H1 (cell line): ENCODE data around the gene NTMT1. TPM values are rescaled to one million over a fixed set of nuclear protein-coding genes. Genes with fewer than 3 reads are reported as not detected.

Experiments
- CTCF ChIA-PET: fragments of 300-600 bp; sonication (Branson Sonifier 250); formaldehyde crosslinking; loops from one replicate; lab custom pipeline; 2021; ENCODE audit not compliant: partially characterized antibody; lab: Charles Lee
- POLR2A ChIA-PET: fragments of 300-600 bp; sonication (Branson Sonifier 250); formaldehyde crosslinking; loops from one replicate; lab custom pipeline; 2021; ENCODE audit warnings: inconsistent platforms; ENCODE audit not compliant: partially characterized antibody; lab: Charles Lee
- DNase-seq, 2 experiments: peaks; one replicate each; pipeline versions ENCODE4 v3.0.0 to v3.0.0-alpha.2; 2010 to 2022; ENCODE audit warnings: low spot score in 2 of 2, low read depth in 1 of 2, mixed read lengths in 1 of 2
- FAIRE-seq: peaks from 2 replicates; lab custom pipeline; 2011; peaks lifted over from hg19 to GRCh38; lab: Jason Lieb, UNC
- H2AFZ ChIP-seq: 2 replicates; pipeline ENCODE4 v1.8.1; 2012; ENCODE audit warnings: low read length, inconsistent platforms
- H2AK5ac ChIP-seq: 2 replicates; pipeline ENCODE4 v1.6.1; 2013; ENCODE audit warnings: low read depth, low read length
- H2BK120ac ChIP-seq: replicated peaks from 2 replicates; pipeline ENCODE3; 2013; ENCODE audit warnings: low read depth, low read length, inconsistent platforms
- H2BK12ac ChIP-seq: 2 replicates; pipeline ENCODE4 v1.6.1; 2013; ENCODE audit warnings: low read depth, low read length
- H2BK15ac ChIP-seq: 2 replicates; pipeline ENCODE4 v1.6.1; 2013; ENCODE audit warnings: low read length
- H2BK20ac ChIP-seq: 2 replicates; pipeline ENCODE4 v1.6.1; 2013; ENCODE audit warnings: low read length
- H2BK5ac ChIP-seq: 2 replicates; pipeline ENCODE4 v1.6.1; 2013; ENCODE audit warnings: low read depth, low read length
- H3K14ac ChIP-seq: 2 replicates; pipeline ENCODE4 v1.6.1; 2013; ENCODE audit warnings: inconsistent platforms; ENCODE audit not compliant: insufficient read length
- H3K18ac ChIP-seq: 2 replicates; pipeline ENCODE4 v1.6.1; 2013; ENCODE audit warnings: low read length; ENCODE audit errors: extremely low read depth
- H3K23ac ChIP-seq: 2 replicates; pipeline ENCODE4 v1.6.1; 2013; ENCODE audit warnings: inconsistent platforms; ENCODE audit not compliant: insufficient read length
- H3K23me2 ChIP-seq: 2 replicates; pipeline ENCODE4 v1.6.1; 2013; ENCODE audit warnings: low read depth, low read length
- H3K27ac ChIP-seq: 2 replicates; pipeline ENCODE4 v1.6.1; 2011; ENCODE audit warnings: low read depth, low read length, inconsistent platforms
- H3K27me3 ChIP-seq, 4 experiments: replicated peaks in 1 of 4; 1 replicate in 1 of 4; 2 replicates in 3 of 4; pipeline versions ENCODE4 v1.6.1 to v1.8.1; 2011 to 2013; ENCODE audit warnings: low read length in 3 of 4, mild to moderate bottlenecking in 3 of 4, inconsistent platforms in 2 of 4, mixed read lengths in 2 of 4, moderate library complexity in 1 of 4; ENCODE audit not compliant: control insufficient read depth in 3 of 4, insufficient read depth in 3 of 4; ENCODE audit errors: extremely low read depth in 1 of 4
- H3K36me3 ChIP-seq, 4 experiments: 2 replicates each; pipeline versions ENCODE4 v1.6.1 to v1.8.1; 2011 to 2013; ENCODE audit warnings: mild to moderate bottlenecking in 4 of 4, low read length in 3 of 4, moderate library complexity in 2 of 4, control low read depth in 1 of 4, inconsistent platforms in 1 of 4; ENCODE audit not compliant: insufficient read depth in 4 of 4, control insufficient read depth in 2 of 4
- H3K4ac ChIP-seq: replicated peaks from 2 replicates; pipeline ENCODE3; 2013; ENCODE audit warnings: low read length, low read depth, mixed read lengths, inconsistent platforms; ENCODE audit not compliant: insufficient read length
- H3K4me1 ChIP-seq, 4 experiments: replicated peaks in 1 of 4; 1 replicate in 1 of 4; 2 replicates in 3 of 4; pipeline versions ENCODE4 v1.6.1 to v1.8.1; 2011 to 2013; ENCODE audit warnings: low read length in 3 of 4, inconsistent platforms in 2 of 4, mixed read lengths in 1 of 4; ENCODE audit not compliant: insufficient read depth in 4 of 4, control insufficient read depth in 3 of 4
- H3K4me2 ChIP-seq, 2 experiments: 2 replicates each; pipeline versions ENCODE4 v1.6.1 to v1.8.1; 2011 to 2013; ENCODE audit warnings: low read depth in 2 of 2, low read length in 2 of 2, control low read depth in 1 of 2, inconsistent platforms in 1 of 2, mild to moderate bottlenecking in 1 of 2; ENCODE audit not compliant: insufficient read depth in 1 of 2
- H3K4me3 ChIP-seq, 4 experiments: fragments of 200-600, 300-600 bp in 1 of 4; sonication (generic), shearing (Covaris generic), sonication (Bioruptor Twin) in 1 of 4; 2 replicates each; pipeline versions ENCODE4 v1.5.1 to v1.8.1; 2011 to 2016; ENCODE audit warnings: low read length in 4 of 4, low read depth in 3 of 4, control low read depth in 2 of 4, inconsistent platforms in 2 of 4, mild to moderate bottlenecking in 2 of 4, mixed read lengths in 1 of 4, moderate library complexity in 1 of 4; ENCODE audit not compliant: insufficient read depth in 2 of 4; ENCODE audit errors: extremely low read depth in 1 of 4
- H3K56ac ChIP-seq: replicated peaks from 2 replicates; pipeline ENCODE3; 2013; ENCODE audit warnings: low read depth, mild to moderate bottlenecking, mixed read lengths, low read length, inconsistent platforms; ENCODE audit not compliant: insufficient read length
- H3K79me1 ChIP-seq: 2 replicates; pipeline ENCODE4 v1.6.1; 2013; ENCODE audit warnings: low read depth, low read length, control low read depth
- H3K79me2 ChIP-seq, 2 experiments: 2 replicates each; pipeline versions ENCODE4 v1.6.1 to v1.8.1; 2012 to 2013; ENCODE audit warnings: low read length in 2 of 2, mild to moderate bottlenecking in 2 of 2, inconsistent platforms in 1 of 2; ENCODE audit not compliant: insufficient read depth in 2 of 2, control insufficient read depth in 1 of 2
- H3K9ac ChIP-seq, 4 experiments: replicated peaks in 1 of 4; 1 replicate in 1 of 4; 2 replicates in 3 of 4; pipeline versions ENCODE4 v1.6.1 to v1.8.1; 2011 to 2013; ENCODE audit warnings: low read depth in 3 of 4, low read length in 3 of 4, control low read depth in 2 of 4, mild to moderate bottlenecking in 2 of 4, moderate library complexity in 2 of 4, inconsistent platforms in 1 of 4; ENCODE audit errors: extremely low read depth in 1 of 4
- H3K9me3 ChIP-seq, 2 experiments: 2 replicates each; pipeline versions ENCODE4 v1.6.1 to v1.8.1; 2012 to 2013; ENCODE audit warnings: mild to moderate bottlenecking in 2 of 2, moderate library complexity in 2 of 2, control low read depth in 1 of 2, inconsistent platforms in 1 of 2, low read depth in 1 of 2, low read length in 1 of 2, mixed read lengths in 1 of 2; ENCODE audit not compliant: insufficient read depth in 2 of 2
- H4K20me1 ChIP-seq, 2 experiments: replicated peaks in 1 of 2; 2 replicates each; pipeline versions ENCODE3 to v1.8.1; 2011 to 2013; ENCODE audit warnings: inconsistent platforms in 2 of 2, low read length in 2 of 2, mild to moderate bottlenecking in 1 of 2; ENCODE audit not compliant: insufficient read depth in 2 of 2, control insufficient read depth in 1 of 2
- H4K5ac ChIP-seq: 2 replicates; pipeline ENCODE4 v1.6.1; 2013; ENCODE audit warnings: low read length, low read depth, mixed read lengths, inconsistent platforms; ENCODE audit not compliant: insufficient read length
- H4K8ac ChIP-seq: 2 replicates; pipeline ENCODE4 v1.8.0; 2013; ENCODE audit warnings: mild to moderate bottlenecking, moderate library complexity, low read length, inconsistent platforms; ENCODE audit not compliant: insufficient read depth; ENCODE audit errors: extremely low read depth
- H4K91ac ChIP-seq: replicated peaks from 2 replicates; pipeline ENCODE3; 2013; ENCODE audit warnings: low read length, mixed read lengths, inconsistent platforms; ENCODE audit not compliant: insufficient read length
- CHD2 ChIP-seq: IDR thresholded peaks from 2 replicates; pipeline ENCODE4 v1.6.1; 2012; ENCODE audit warnings: low read length, improper control_type of control experiment
- CREB1 ChIP-seq: IDR thresholded peaks from 2 replicates; pipeline ENCODE4 v1.6.1; 2012; ENCODE audit warnings: inconsistent platforms
- E2F6 ChIP-seq: IDR thresholded peaks from 2 replicates; pipeline ENCODE4 v1.6.1; 2012; ENCODE audit warnings: inconsistent platforms
- RBBP5 ChIP-seq: IDR thresholded peaks from 2 replicates; pipeline ENCODE4 v1.7.1; 2012; ENCODE audit warnings: low read depth, mild to moderate bottlenecking, inconsistent platforms, low read length, moderate library complexity, borderline replicate concordance
- USF2 ChIP-seq: IDR thresholded peaks from 2 replicates; pipeline ENCODE4 v1.6.1; 2011; ENCODE audit warnings: low read length, improper control_type of control experiment
- WGBS, 2 experiments: shearing (Covaris generic) in 1 of 2; methylation state at CpG; one replicate each; pipeline versions ENCODE4 v1.1.6 to v1.1.7; 2013 to 2015; ENCODE audit warnings: low lambda C conversion rate in 2 of 2, mixed read lengths in 2 of 2, inconsistent platforms in 1 of 2, low coverage in 1 of 2, missing lambda C conversion rate in 1 of 2; ENCODE audit not compliant: insufficient replicate concordance in 2 of 2, insufficient coverage in 1 of 2, insufficient read length in 1 of 2; ENCODE audit errors: extremely low coverage in 1 of 2, missing lambda C conversion rate in 1 of 2; 5-methylcytosine and 5-hydroxymethylcytosine counted together
- polyA plus RNA-seq, 7 experiments: library from polyadenylated mRNA; depleted of rRNA in 3 of 7; stranded (reverse) in 5 of 7; unstranded in 2 of 7; fragments of >200 nt in 5 of 7; fragments of 200-250 nt in 2 of 7; gene quantifications; 1 replicate in 5 of 7; 2 replicates in 1 of 7; 4 replicates in 1 of 7; pipeline versions ENCODE4 v1.2.1 to v1.2.3, GENCODE V29; 2011 to 2013; ENCODE audit warnings: missing spikeins in 2 of 7, mixed read lengths in 2 of 7
- total RNA-seq: library from RNA; stranded (reverse); fragmentation: NEBNext Ultra II Directional; extraction: Animal tissue kit (Norgen Biotek cat#: 25700); gene quantifications from 2 replicates; pipeline ENCODE4 v1.2.1, GENCODE V29; 2021

The NTMT1 gene
- total and polyA plus RNA-seq, 2 of the 8 experiments (the other 6 are each of a cell fraction or from before 2014, with no cell fraction given): 66.8 to 70.2 TPM

- Histone ChIP-seq H3K23me2 (no peaks in the 10 kb centered on the region), H3K56ac (no peak overlapping the region), H2AK5ac (no peak overlapping the region), H3K4me2 (no peak overlapping the region), H4K8ac (no peak overlapping the region), H3K4ac (no peak overlapping the region), H2AFZ (no peak overlapping the region), H2BK120ac (no peak overlapping the region), H2BK15ac (no peak overlapping the region), H3K9ac (no peak overlapping the region), H4K91ac (no peak overlapping the region), H3K4me3 (no peak overlapping the region), H4K20me1 (no peaks in the 10 kb centered on the region), H2BK20ac (no peak overlapping the region), H3K27ac (no peak overlapping the region), H2BK5ac (no peak overlapping the region), H3K79me1 (no peaks in the 10 kb centered on the region), H3K4me1 (no peaks in the 10 kb centered on the region; a peak in 1 of 7 replicates), H3K9me3 (no peaks in the 10 kb centered on the region), H3K36me3 (no peaks in the 10 kb centered on the region), H3K23ac (no peak overlapping the region), H4K5ac (no peak overlapping the region), H2BK12ac (no peak overlapping the region), H3K14ac (no peak overlapping the region), H3K18ac (no peak overlapping the region), H3K79me2 (no peaks in the 10 kb centered on the region), H3K27me3 (no peaks in the 10 kb centered on the region; a peak in 2 of 7 replicates)
- WGBS, 2 experiments: 83% methylated on average over 9 of the region's 11 CpGs; no CpG with 5 or more reads in 1 of the 2 experiments
- no peak for DNase-seq
- FAIRE-seq: no peak
- TF ChIP-seq CHD2 (no peak), CREB1 (no peak), USF2 (no peak), E2F6 (no peak), RBBP5 (no peak)
- POLR2A ChIA-PET: interaction anchor here (1.9 kb wide), 1 partner anchor 15 kb away, joined by 6 read pairs; no protein-coding TSS in a partner anchor
- CTCF ChIA-PET: interaction anchor here (0.7 to 1.6 kb wide), 6 partner anchors 7 to 57 kb away, joined by 3 to 4 read pairs (median 3); no protein-coding TSS in a partner anchor
These were observed 56.0 kb downstream of the NTMT1 start for GRCh38 chr9:129681924-129682323.
